Measurements from ENCODE around the gene FHOD3.

The FHOD3 gene

GRCh38 chr18:36387310-36387709 lies 89.8 kb downstream of the FHOD3 start:
- no peak for DNase-seq

DNA sequence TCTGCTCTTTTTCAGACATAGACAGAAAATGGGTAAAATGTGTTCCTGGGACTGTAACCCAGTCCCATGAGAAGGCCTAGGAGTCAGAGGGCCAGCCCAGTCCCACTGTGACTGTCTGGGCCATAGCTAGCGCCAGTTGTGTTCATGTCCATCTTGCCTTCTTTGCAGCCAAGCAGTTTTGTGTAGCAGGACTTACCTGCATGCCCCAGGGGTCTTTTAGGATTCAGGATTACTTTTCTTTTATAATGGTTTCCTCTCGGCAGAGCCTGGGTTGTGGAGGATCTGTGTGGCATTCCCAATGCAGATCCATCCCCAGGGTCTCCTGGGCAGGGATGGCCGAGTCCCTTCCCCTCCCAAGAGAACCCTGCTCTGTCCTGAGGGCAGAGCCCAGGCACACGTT lies 90.8 kb downstream of the FHOD3 start:
- no peak for DNase-seq

- no peak for DNase-seq
Measured at GRCh38 chr18:36389027-36389426, 91.5 kb downstream of the FHOD3 start.

- no peak for DNase-seq
Measured at GRCh38 chr18:36389811-36390581, 92.5 kb downstream of the FHOD3 start.

DNA sequence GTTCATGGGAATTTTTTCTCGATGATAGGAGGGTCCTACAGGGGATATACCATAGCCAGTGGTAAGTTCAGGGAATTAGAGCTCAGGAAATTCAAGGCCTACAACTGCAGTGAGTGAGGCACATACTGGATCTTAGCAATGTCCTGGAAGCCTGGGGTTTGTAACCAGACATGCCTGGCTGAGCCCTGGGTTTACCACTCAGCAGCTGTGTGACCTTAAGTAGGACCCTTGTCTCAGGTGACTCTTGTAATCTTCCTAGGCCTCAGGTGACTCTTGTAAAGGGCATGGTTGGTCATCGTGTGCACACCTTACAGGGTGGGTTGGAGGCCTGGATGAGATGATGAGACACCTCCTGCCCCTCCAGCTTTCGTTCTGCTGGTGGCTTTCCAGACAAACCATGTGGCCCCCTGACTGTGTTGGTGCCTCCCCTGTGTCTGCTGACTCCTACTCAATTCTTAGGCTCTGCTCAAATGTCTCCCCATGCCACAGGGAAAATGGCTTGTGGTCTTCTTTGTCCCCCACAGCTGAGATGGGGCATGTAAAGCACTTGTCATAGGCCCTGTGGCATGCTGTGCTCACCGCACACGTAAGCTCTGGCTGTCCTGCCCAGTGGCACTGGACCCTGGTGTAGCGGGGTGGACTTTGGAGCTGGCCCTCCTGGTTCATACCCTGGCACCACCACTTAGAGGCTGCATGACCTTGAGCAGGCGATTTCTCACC lies 94.1 kb downstream of the FHOD3 start:
- DNase-seq: no peak

- DNase-seq: peak; percentile 8 to 57
Measured at GRCh38 chr18:36392164-36392978, 94.9 kb downstream of the FHOD3 start.

GRCh38 chr18:36392979-36393287 lies 95.4 kb downstream of the FHOD3 start:
- no peak for DNase-seq

DNA sequence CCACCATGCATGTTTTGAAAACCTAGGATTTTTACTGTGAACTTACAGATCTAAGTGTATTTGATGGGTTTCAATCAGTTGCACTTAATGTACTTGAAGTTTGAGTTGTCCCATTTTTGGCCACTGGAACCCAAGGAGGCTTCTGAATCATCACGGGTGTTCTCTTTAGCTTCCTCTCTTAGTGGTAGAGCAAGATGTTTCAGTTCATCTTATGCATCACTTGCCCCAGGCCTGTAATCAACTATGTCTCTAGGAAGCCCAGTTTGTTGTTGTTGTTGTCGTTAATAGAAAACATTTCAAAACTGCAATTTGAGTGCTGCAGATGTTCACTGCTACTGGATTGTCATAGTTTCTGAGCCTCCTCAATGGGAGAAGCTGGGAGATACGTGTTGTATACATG lies 97.0 kb downstream of the FHOD3 start:
- DNase-seq: no peak

DNA sequence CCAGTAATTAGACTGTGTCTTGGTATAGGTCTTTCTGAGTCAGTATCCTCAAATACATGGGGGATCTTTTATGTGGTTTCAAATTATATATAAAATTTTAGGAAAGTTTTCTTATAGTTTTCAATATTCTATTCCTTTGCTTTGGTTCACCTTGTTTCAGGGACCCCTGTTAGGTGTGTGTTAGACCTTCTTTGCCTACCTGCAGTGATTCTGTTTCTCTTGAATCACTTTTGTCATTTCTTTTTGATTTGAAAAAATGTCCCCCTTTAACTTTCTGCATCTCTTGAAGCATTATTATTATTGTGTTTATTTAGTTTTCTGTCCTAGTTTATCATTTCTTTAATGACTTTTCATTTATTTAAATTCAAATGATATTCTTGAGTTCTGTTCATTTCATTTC lies 98.7 kb downstream of the FHOD3 start:
- no peak for DNase-seq

DNA sequence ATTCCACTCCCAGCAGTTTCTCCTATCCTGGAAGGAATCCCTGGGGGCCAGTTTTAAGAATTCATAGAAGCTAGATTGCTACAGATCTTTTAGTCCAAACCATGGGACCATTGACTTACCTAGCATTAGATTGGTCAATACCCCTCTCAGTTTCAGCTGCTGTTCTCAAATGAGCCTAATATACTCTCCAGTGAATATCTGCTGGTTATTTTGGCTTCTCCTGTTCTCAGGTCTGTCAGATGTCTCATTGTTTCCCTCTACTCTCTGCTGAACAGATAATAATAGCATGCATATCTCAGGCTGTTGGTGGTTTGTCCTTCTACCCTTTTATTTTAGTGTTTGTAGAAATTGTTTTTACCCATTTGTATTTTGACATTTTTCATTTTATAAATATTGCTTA lies 99.5 kb downstream of the FHOD3 start:
- no peak for DNase-seq

GRCh38 chr18:36398419-36398818 lies 100.9 kb downstream of the FHOD3 start:
- DNase-seq: no peak

DNA sequence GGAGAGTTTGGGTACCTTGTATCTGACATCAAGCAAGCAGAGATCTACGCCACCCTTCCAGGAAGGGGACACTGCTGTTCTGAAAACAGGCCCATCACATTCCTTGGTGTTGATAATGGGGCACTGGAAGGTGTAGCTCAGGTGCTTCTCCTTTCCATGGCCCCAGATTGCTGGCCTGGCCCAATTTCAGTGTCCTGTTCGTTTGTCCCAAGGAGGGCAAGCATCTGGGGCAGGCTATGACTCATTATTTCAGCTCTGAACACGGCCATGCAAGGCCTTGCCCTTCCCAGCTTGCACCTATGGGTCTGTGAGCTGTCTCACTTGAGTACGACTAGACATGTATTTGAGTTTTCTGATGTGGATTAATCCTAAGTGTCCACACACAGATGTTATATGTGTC lies 101.5 kb downstream of the FHOD3 start:
- DNase-seq: no peak

DNA sequence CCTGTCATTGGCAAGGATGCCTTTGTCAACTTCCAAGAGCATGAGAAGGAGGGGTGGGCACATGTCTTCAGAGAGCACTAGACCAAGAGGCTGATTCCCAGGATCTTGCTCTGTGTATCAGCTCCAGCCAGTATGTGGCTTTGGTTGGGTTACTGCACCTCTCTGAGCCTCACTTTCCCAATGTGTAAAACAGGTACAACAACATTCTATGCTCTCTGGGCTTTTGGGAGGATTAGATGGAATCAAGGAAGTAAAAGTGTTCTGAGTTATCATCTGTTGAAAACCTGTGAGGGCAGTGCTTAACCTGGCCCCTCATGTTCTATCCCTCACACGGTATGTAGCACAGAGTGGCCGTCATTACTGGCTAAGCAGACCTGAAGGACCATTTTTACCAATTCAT lies 103.9 kb downstream of the FHOD3 start:
- DNase-seq: no peak

DNA sequence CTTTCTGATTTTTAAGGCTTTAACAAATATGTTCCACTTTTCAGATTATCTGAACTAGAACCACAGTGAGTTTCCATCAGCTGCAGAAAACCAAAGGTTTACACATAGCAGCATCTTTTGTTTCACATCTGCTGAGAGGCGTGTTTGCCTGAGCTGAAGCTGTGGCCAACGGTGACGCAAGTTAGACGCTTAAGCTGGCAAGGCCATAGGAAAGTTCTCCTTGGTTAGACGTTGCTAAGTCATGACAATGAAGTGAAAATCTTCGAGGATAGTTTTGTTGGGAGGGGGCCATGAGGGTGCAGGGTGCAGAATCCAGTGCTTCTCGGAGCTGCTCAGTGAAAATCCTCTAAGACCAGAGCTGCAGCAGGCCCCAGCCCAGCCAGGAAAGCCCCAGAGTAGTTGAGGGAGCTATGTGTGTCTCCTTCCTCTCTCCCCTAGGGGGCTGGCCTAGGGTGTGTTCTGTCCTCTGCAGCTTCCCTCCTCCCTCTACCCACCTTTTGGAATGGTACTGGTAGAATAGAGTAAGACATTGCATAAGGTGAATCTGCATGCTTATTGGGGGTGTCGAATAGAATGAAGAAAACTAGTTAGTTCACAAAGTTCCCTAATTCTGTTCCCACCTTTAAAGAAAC lies 105.4 kb downstream of the FHOD3 start:
- no peak for DNase-seq

GRCh38 chr18:36403896-36404820 lies 106.6 kb downstream of the FHOD3 start:
- no peak for DNase-seq

DNA sequence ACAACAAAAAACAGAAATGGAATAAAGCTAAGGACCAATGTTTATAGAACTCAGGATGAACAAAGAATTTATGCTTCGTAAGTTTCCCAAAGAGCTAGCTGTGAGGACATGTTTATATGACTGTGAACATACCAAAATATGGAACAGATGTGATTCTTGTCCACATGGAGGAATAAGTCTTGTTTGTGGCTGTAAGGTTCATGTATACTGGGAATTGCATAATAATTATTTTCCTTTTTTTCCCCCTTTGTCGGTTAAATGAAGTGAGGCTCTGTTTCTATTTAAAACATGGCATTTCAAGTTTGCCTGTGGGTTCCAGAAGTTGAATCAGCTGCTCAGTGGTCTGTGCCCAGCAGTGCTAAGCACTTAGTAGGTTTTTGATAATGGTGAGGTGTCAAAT lies 108.1 kb downstream of the FHOD3 start:
- DNase-seq: no peak

- DNase-seq: no peak
Measured at GRCh38 chr18:36406805-36407204, 109.3 kb downstream of the FHOD3 start.

- DNase-seq: peak; percentile 8 to 81
Measured at GRCh38 chr18:36408606-36409005, 111.1 kb downstream of the FHOD3 start.

- no peak for DNase-seq
Measured at GRCh38 chr18:36409779-36410178, 112.3 kb downstream of the FHOD3 start.

- DNase-seq: no peak
Measured at GRCh38 chr18:36410346-36410745, 112.8 kb downstream of the FHOD3 start.

DNA sequence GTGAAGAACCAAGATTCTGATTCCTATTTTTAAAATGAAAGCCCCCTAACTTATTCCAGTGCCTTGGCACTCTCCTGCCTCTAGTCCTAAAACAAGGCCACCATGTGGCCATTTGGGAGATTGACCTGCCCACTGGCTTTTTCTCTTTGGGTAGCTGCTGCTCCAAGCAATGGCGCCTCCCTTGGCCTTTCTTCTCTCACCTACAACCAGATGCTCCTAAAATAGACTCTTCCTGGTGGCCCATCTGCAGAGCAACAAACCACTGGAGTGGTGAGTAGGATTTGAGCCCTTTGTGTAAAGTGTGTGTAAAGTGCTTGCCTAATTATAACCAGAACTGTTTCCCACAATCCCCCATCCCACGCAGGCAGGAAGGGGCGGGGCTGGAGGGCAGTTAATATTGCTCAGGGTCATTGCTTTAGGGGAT lies 114.2 kb downstream of the FHOD3 start:
- no peak for DNase-seq

DNA sequence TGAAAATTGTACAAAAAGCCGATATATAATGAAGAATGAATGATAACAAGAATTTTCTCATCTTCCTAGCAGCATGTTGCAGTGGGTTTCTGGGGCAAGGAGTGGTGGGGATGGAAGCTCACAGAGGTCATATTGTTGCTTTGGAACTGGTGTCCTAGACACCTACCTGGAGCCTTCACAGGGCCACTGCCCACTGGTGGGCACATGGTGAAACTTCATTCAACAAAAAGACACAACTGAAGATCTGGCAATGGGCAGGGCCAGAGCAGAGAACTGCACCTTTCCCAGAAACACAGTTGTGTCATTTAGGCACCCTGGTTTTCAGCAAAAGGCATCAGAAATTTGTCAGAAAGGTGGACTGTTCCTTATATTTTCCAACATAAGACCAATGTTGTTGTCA lies 115.3 kb downstream of the FHOD3 start:
- DNase-seq: peak in 1 of 2 experiments; percentile 8
